Effector CD8-positive, alpha-beta T cell (primary cell): ENCODE results near the gene OTULIN.

Source experiments
- DNase-seq: peaks from one replicate; lab custom pipeline; 2025; lab: John Stamatoyannopoulos, UW

Gene OTULIN

GRCh38 chr5:14741801-14742440 is 77.4 kb downstream of the OTULIN start:
- no peak for DNase-seq

GRCh38 chr5:14742498-14742897 is 78.0 kb downstream of the OTULIN start:
- no peak for DNase-seq

GRCh38 chr5:14743601-14744295 is 79.2 kb downstream of the OTULIN start:
- no peak for DNase-seq

- no peak for DNase-seq
Observed at GRCh38 chr5:14744296-14745187, 80.0 kb downstream of the OTULIN start.

GRCh38 chr5:14745188-14745563 is 80.7 kb downstream of the OTULIN start:
- DNase-seq, result no peak

- no peak for DNase-seq
Observed at GRCh38 chr5:14745753-14746152, 81.2 kb downstream of the OTULIN start.

GRCh38 chr5:14748180-14748900 is 83.8 kb downstream of the OTULIN start:
- DNase-seq, result no peak
